ENCODE measurements around the gene TRIM61. TPM values are rescaled to one million over a fixed set of nuclear protein-coding genes. Genes with fewer than 3 reads are reported as not detected.

TRIM61 gene
- total and polyA plus RNA-seq, 2 donors (not counting 1 experiment from before 2014, with no cell fraction given): 2.5 to 4.5 TPM

GRCh38 chr4:164926301-164926700, 51.2 kb downstream of the TRIM61 start:
- Histone ChIP-seq H4K20me1 (ENCODE audit: control insufficient read depth, extremely low read depth, insufficient read depth, low read length) (no peaks in the 10 kb centered on the region), H2AFZ (ENCODE audit: low read length) (no peak overlapping the region), H3K36me3 (ENCODE audit: control insufficient read depth, insufficient read depth, low read length) (no peaks in the 10 kb centered on the region), H3K27me3 (ENCODE audit: control insufficient read depth, insufficient read depth, low read length) (no peaks in the 10 kb centered on the region), H3K4me1 (ENCODE audit: control insufficient read depth, extremely low read depth, insufficient read depth, low read length) (no peaks in the 10 kb centered on the region), H3K4me2 (ENCODE audit: extremely low read depth, insufficient read depth, low read length) (no peak overlapping the region), H3K9ac (ENCODE audit: insufficient read depth, low read length) (no peak overlapping the region), H3K79me2 (ENCODE audit: control insufficient read depth, insufficient read depth, low read length) (no peaks in the 10 kb centered on the region), H3K9me3 (ENCODE audit: control insufficient read depth, insufficient read depth, low read depth, low read length) (no peaks in the 10 kb centered on the region), H3K27ac (ENCODE audit: insufficient read depth, low read length) (no peak overlapping the region), H3K4me3 (replicated peaks in 1 of 4; ENCODE audit: control extremely low read depth in 1 of 4, insufficient read depth in 1 of 4, low read depth in 3 of 4, low read length in 4 of 4) (no peak overlapping the region)
- TF ChIP-seq CTCF (conservative IDR thresholded peaks at IDR 0.05 in 1 of 2, IDR thresholded peaks at IDR 0.05 in 1 of 2; ENCODE audit: low read depth in 1 of 2, low read length in 2 of 2) (no peak), EZH2 (IDR thresholded peaks at IDR 0.05; ENCODE audit: low read length, missing control alignments) (no peak)
- DNase-seq (ENCODE audit: low read depth in 2 of 2): no peak

GRCh38 chr4:164924670-164925238, 52.7 kb downstream of the TRIM61 start:
- Histone ChIP-seq H3K79me2 (ENCODE audit: control insufficient read depth, insufficient read depth, low read length) (no peaks in the 10 kb centered on the region), H3K4me1 (ENCODE audit: control insufficient read depth, extremely low read depth, insufficient read depth, low read length) (no peaks in the 10 kb centered on the region), H3K27ac (ENCODE audit: insufficient read depth, low read length) (no peak overlapping the region), H3K4me2 (ENCODE audit: extremely low read depth, insufficient read depth, low read length) (no peak overlapping the region), H3K36me3 (ENCODE audit: control insufficient read depth, insufficient read depth, low read length) (no peaks in the 10 kb centered on the region), H3K27me3 (ENCODE audit: control insufficient read depth, insufficient read depth, low read length) (no peaks in the 10 kb centered on the region), H3K9me3 (ENCODE audit: control insufficient read depth, insufficient read depth, low read depth, low read length) (no peaks in the 10 kb centered on the region), H4K20me1 (ENCODE audit: control insufficient read depth, extremely low read depth, insufficient read depth, low read length) (no peaks in the 10 kb centered on the region), H3K9ac (ENCODE audit: insufficient read depth, low read length) (no peak overlapping the region), H3K4me3 (replicated peaks in 1 of 4; ENCODE audit: control extremely low read depth in 1 of 4, insufficient read depth in 1 of 4, low read depth in 3 of 4, low read length in 4 of 4) (no peak overlapping the region), H2AFZ (ENCODE audit: low read length) (no peak overlapping the region)
- TF ChIP-seq CTCF (conservative IDR thresholded peaks at IDR 0.05 in 1 of 2, IDR thresholded peaks at IDR 0.05 in 1 of 2; ENCODE audit: low read depth in 1 of 2, low read length in 2 of 2) (no peak), EZH2 (IDR thresholded peaks at IDR 0.05; ENCODE audit: low read length, missing control alignments) (no peak)
- DNase-seq (ENCODE audit: low read depth in 2 of 2): no peak

- no peaks in the 10 kb centered on the region for H3K9me3 ChIP-seq (ENCODE audit: control insufficient read depth, insufficient read depth, low read depth, low read length)
- DNase-seq (ENCODE audit: low read depth in 2 of 2): no peak
- no peak overlapping the region for H3K4me3 ChIP-seq (replicated peaks in 1 of 4; ENCODE audit: control extremely low read depth in 1 of 4, insufficient read depth in 1 of 4, low read depth in 3 of 4, low read length in 4 of 4)
- TF ChIP-seq CTCF (conservative IDR thresholded peaks at IDR 0.05 in 1 of 2, IDR thresholded peaks at IDR 0.05 in 1 of 2; ENCODE audit: low read depth in 1 of 2, low read length in 2 of 2) (no peak), EZH2 (IDR thresholded peaks at IDR 0.05; ENCODE audit: low read length, missing control alignments) (no peak)
- no peaks in the 10 kb centered on the region for H3K36me3 ChIP-seq (ENCODE audit: control insufficient read depth, insufficient read depth, low read length)
- no peak overlapping the region for H3K9ac ChIP-seq (ENCODE audit: insufficient read depth, low read length)
- no peaks in the 10 kb centered on the region for H3K27me3 ChIP-seq (ENCODE audit: control insufficient read depth, insufficient read depth, low read length)
- no peaks in the 10 kb centered on the region for H3K79me2 ChIP-seq (ENCODE audit: control insufficient read depth, insufficient read depth, low read length)
- no peaks in the 10 kb centered on the region for H4K20me1 ChIP-seq (ENCODE audit: control insufficient read depth, extremely low read depth, insufficient read depth, low read length)
- no peak overlapping the region for H2AFZ ChIP-seq (ENCODE audit: low read length)
- H3K4me1 ChIP-seq (ENCODE audit: control insufficient read depth, extremely low read depth, insufficient read depth, low read length): no peaks in the 10 kb centered on the region
- H3K27ac ChIP-seq (ENCODE audit: insufficient read depth, low read length): no peak overlapping the region
- no peak overlapping the region for H3K4me2 ChIP-seq (ENCODE audit: extremely low read depth, insufficient read depth, low read length)
These were observed 58.5 kb downstream of the TRIM61 start for GRCh38 chr4:164918956-164919355.

Other genes starting within 250 kb of the TRIM61 start
- gene SMIM31, start 223.5 kb downstream of the TRIM61 start, total RNA-seq: not detected in 2 replicates
- gene SMIM31, start 223.5 kb downstream of the TRIM61 start, polyA plus RNA-seq: not detected in 2 replicates
- gene APELA, start 100.5 kb downstream of the TRIM61 start, total RNA-seq: not detected in 2 replicates
- gene APELA, start 100.5 kb downstream of the TRIM61 start, polyA plus RNA-seq: not detected in 2 replicates
- gene TRIM60, start 54.3 kb upstream of the TRIM61 start, total RNA-seq: not detected in 2 replicates
- gene TRIM60, start 54.3 kb upstream of the TRIM61 start, polyA plus RNA-seq: not detected in 2 replicates
- gene TRIM75, start 76.2 kb upstream of the TRIM61 start, total RNA-seq: not detected in 2 replicates
- not detected in 2 replicates for gene TRIM75, start 76.2 kb upstream of the TRIM61 start, polyA plus RNA-seq
- 4.1 and 6.9 TPM in 2 replicates for gene TMEM192, start 135.2 kb upstream of the TRIM61 start, total RNA-seq
- 17.0 and 23.7 TPM in 2 replicates for gene TMEM192, start 135.2 kb upstream of the TRIM61 start, polyA plus RNA-seq
- gene KLHL2, start 229.9 kb upstream of the TRIM61 start, total RNA-seq: 23.1 and 26.1 TPM in 2 replicates
- 13.5 and 14.5 TPM in 2 replicates for gene KLHL2, start 229.9 kb upstream of the TRIM61 start, polyA plus RNA-seq